IPS DF 19.7 (cell line): Measurements from ENCODE around the gene PPM1F.
"Not testable (repeated sequence)": the region's sequence is repeated elsewhere in the genome, so short reads cannot be mapped to it uniquely, and the experiment has no call there.

Experiments used
- DNase-seq: peaks from one replicate; pipeline ENCODE4 v3.0.0-alpha.2; 2013; ENCODE audit warnings: low read depth, low spot score

Gene PPM1F

DNA sequence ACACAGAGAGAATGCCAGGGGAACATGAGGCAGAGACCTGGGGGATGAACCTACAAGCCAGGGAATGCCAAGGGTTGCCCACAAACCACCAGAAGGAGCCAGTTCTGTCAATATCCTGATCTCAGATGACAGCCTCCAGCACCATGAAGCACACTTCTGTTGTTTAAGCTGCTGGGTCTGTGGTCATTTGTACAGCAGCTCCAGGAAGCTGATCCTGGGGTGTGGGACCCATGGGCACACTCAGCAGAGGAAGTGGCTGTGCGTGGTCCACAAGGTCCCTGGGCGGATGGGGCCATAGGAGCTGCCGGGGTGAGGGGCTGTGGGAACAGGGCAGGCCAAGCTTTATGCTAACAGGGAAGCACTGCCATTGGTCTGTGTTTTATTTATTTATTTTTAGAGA lies 12.1 kb downstream of the PPM1F start:
- DNase-seq, result no peak

DNA sequence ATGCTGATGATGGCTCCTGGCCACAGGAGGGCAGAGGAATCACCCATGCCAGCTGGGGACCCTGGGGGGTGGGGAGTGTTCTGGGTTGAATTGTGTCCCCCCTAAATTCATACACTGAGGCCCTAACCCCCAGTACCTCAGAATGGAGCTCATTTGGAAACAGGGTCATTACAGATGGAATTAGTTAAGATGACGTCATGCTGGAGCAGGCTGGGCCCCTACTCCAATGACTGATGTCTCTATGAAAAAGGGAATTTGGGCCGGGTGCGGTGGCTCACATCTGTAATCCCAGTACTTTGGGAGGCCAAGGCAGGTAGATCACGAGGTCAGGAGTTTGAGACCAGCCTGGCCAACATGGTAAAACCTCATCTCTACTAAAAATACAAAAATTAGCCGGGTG lies 12.7 kb downstream of the PPM1F start:
- DNase-seq, result not testable (repeated sequence)

DNA sequence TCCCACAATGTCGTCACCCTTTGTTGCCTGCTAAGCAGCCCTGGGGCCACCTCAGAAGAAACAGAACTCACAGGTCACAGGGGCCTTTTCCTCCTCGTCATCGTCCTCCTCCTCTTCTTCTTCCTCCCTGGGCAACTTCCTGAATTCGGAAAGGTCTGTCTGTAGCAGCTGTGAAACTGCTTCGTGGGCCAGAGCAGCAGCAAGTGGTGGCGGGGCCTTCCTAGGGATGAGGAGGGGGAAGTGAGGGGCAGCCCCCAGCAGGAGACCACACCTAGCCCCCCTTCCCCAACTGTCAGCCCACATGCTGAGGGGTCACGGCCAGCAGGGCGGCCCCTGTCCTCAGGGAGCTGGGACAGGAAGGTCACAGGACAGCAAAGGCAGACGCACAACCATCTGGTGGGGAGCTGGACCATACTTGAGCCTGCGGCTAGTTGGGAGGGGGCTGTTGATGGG lies 13.2 kb downstream of the PPM1F start:
- DNase-seq, result no peak

DNA sequence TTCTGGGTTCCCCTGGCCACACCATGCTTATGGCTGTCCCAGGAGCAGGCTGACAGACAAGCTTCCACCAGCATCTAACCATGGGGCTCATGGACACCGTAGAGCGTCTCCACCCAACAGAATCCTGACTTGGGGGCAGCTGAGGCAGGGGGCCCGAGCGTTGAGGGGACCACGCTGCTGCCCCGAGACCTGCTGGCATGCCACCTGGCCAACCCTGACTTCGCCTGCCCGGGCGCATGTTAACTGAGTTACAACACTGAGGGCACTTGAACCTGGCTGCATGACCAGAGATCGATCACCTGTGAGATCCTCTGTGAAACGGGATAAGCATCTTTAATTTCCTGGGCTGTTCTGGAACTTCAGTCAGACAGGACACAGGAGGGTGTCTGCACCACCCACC lies 13.7 kb downstream of the PPM1F start:
- no peak for DNase-seq

DNA sequence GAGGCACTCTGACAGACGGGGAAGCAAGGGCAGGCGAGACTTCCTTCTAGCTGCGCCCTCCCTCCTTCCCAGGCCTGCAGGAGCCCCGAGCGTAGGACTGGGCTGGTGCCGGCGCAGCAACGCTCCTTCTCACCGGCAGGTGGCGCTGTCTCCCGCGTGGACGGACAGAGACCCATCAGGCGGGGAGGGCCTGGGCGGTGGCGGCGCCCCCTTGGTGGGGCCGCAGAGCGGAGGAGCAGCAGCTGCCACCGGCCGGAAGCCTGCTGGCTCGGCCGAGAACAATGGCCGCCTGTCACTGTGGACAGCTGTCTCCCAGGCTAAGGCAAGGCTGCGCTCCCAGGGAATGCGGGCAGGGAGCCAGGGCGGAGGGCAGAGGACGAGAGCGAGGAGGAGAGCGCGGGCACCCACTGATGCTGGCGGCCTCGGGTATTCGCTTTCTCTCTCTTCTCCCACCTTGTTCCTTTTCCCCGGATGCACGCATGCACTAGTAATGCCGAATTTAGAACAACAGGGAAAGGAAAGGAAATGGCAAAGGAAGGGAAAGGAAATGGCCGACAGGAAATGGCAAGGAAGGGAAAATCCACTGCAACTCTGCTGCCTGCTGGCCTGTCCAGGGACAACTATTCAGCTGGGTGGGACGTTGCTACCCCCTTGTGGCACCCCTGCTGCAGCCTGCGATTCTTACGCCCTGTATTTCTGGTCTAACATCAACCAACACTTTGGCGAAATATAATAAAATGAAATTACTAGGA lies 14.4 kb downstream of the PPM1F start:
- no peak for DNase-seq

DNA sequence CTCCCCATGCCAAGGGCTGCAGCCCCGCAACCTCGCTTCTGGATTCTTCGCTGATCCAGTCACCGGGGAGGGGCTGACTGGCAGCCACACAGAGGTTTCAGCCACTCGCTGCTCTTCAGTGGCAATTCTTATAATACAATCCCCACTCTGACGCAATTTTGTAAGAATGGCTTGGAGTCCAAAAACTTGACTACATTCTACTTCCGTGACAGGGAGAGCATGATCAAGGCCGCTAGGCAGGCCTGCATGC lies 14.9 kb downstream of the PPM1F start:
- DNase-seq, result no peak

DNA sequence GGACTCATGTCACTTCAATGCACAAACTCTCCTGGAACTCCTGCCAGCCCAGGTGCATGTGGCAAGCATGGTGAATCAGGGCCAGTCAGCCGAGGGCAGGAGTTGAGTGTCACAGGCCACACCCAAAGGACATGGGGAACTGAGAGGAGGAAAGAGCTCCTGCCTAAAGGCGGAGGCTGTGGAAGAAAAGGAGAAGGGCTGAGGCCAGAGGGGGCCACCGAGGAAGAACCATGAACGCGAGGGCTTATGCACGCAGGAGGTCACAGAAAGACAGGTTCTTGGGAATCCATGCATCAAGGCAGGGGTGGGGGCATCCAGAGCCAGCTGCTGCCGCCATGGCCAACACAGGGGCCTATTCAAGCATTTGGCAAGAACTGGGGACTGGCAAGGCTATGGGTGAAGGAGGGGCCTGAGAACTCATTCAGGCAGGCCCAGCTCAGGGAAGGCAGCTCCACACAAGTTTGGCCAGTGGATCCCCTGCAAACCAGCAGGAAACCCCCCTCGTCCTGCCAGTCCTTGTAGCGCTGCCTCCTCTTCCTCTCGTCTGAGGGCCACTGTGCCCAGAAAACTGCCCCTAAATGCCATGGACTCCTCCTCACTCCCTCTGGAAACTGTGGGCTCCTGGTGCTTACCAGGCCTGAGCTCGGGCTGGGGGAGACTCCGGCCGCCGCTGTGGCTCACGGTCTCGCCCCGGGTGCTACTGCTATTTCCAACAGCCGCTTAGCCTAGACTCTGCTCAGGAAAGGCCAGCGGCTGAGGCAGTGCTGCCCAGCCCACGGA lies 15.4 kb downstream of the PPM1F start:
- no peak for DNase-seq

DNA sequence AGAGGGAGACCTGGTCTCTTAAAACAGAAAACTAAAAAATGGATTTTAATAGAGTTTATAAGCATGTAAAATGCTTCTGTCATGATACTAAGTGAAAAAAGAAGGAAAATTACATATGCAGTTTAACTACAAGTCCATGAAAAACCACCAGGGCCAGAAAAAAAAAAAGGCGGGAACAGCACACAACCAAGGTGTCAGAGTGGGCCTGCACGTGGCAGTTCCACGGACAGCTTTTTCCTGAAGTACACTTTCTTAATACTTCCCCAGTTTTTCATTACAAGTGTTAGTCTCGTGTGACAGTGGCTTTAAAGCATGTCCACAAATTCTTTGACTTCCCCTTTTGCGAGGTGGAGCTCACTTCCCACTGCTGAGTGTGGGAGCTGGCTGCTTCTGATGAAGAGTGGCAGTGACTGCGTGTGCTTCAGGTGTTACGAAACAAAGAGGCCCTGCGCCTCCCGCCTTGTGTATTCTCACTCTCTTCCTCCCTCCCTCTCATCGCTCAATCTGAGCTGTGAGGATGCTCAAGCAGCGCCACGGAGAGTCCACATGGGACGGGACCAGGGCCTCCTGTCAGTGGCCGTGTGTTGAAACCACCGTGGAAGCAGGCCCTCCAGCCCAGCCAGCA lies 16.4 kb downstream of the PPM1F start:
- no peak for DNase-seq

DNA sequence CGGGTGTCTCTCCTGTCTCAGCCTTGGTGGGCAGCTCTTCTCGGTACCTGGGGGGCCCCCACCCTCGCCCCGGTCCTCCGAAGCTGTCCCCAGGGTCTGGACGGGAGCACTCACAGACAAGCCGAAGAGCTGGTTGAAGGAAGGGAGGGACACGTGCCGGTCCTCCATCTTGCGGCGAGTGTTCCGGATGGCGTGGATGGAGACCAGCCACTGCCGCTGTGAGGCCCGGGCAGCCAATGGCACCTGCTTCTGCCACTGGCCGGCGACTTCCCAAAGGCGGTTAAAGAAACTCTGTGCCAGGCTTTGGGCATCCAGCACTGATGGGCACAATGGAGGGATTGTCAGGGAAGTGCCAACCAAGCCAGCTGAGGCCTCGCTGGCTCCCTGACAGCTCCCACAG lies 18.7 kb downstream of the PPM1F start:
- DNase-seq, result no peak

DNA sequence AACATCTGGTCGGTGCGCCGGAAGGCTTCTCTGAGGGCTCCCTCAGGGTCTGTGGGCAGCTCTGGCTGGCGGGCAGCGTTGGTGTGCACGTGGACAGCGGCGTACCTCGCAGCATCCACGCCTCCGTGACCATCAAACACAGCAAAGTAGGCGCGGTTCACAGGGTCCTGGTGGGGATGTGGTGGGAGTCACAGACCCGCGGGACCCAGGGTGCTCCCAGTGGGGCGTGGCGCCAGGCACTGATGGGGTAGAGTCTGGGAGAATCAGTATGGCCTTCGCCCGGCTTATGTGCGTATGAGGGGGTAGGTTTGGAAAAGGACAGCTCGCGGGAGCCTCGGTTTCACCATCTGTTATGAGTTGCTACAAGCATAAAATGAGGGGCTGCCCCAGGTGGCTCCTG lies 19.2 kb downstream of the PPM1F start:
- DNase-seq, result no peak

DNA sequence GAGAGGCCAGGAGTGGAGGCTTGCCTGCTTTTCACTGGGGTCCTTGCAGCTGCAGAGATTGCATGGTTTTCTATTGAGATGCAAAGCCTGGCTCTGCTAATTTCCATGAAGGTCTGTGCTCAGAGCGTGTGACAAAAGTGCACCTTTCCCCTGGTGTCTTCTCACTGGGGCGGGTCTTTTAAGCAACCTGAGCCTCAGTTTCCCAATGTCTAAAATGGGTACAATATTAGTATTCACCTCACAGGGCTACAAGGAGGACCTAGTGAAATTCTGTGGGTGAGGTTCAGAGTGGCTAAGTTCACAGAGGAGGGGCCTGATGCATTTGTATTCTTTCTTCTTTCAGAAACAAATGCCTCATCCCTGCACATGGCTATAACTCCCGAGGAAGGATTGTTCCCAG lies 20.3 kb downstream of the PPM1F start:
- DNase-seq, result no peak

DNA sequence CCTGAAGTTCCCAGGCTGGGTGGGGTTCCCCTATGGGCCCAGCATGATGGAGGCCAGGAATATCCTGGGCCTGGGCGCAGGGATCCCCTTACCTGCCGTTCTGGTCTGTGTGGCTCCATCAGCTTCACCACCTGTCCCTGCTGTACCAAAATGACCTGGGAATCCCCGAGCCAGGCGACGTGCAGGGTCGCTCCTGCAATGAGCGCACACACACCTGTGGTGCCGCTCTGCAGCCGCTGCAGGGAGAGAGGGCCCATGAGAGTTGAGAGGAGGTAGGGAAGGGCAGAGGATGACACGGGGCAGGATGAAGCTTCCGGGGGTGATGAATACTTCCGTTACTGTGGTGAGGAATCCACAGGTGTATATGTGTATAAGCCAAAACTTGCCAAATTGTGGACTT lies 21.6 kb downstream of the PPM1F start:
- DNase-seq, result no peak

DNA sequence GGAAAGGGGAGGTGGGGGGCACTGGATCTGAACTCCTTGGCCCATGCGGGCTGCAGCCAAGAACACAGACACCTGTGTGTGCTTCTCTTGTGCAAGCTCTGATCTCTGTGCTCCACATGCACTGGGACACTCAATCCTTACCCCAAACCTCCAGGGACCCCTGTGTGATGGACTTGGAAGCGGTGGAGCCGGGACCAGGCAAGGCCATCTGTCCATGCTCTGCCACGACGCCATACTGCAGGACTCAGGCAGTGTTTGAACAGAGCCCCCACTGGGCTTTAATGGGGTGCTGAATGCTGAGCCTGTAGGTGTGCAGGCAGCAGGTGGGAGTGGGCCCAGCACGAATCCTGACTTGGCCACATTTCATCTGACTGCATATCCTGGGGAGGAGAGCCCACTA lies 23.4 kb downstream of the PPM1F start:
- DNase-seq, result no peak

DNA sequence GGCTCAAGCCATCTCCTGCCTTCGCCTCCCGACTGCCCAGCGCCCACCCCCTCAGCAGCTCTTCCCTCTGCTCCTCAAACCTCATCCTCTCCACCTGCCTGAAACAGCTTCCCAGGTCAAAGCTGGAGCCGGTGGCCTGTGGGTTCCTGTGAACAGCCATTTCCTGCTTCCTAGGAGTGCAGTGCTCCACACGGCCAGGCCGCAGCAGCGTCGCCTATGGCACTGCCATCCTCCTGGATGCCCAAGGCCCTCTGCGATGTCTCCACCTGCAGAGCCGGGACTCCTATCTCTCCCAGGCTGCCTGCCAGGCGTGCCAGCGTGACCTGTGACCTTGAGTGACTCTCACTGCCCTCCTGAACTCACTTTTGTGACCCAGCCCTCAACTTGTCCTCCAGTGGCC lies 24.6 kb downstream of the PPM1F start:
- DNase-seq, result no peak

DNA sequence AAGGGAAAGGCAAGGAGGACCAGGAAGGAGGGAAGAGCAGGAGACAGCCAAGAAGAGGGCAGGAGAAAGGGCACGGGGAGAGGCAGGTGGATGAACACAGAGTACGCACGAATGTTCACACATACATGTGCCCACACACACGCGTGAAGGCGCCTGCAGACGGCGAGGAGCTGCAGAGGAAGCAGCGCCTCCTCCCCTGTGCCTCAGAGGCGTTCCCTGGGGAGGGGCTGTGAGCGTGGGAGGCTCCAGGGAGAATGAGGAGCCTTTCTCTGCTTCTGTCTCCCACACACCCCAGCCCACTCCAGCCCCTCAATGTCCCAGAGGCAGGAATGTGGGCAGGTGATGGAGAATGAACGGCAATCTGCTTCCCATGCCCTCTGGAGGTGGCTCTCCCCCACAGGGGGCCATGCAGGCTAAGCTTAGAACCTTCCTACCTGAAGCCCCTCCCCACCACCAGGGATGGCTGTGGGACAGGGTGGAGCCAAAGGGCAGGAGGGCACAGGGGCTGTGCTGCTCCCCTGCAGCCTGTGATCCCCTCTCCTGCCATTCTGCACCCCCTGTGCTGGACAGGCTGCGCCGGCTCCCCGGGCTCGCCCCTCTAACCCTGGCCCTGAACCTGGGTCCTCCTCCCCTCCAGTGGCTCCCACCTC lies 25.3 kb downstream of the PPM1F start:
- DNase-seq, result no peak

DNA sequence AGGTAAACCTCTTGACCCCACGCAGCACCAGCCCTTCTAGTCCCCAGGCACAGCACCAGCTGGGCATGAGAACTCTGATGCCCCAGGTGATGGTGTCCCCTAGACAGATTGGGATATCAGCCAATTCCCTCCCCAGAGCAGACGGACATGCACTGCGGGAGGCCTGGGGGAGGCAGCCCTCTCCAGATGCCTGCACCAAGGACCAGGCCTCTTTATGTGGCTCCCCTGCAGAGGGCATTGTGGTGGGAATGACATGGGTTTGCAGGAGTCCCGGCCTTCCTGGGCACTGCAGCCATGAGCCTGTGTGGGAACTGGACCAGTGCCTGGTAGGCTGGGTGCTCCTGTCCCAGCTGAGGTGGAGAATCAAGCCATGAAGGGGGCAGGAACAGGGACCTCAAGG lies 25.9 kb downstream of the PPM1F start:
- DNase-seq, result no peak

DNA sequence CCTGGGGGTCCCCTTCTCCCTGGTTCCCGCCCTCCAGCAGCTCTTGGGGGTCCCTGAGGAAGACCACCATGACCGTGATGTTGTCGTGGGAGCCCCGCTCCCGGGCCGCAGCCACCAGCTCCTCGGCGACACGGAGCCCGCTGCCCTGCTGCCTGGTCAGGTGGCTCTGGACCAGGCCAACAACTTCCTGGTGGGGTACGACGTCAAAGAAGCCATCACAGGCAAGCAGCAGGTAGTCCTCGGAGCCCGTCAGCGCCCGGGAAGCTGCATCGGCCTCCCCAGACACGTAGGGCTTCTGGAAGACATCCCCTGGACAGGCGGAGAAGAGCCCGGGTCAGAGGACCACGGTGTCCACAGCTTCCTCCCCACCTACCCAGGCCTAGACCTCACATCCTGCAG lies 29.5 kb downstream of the PPM1F start:
- DNase-seq, result no peak

DNA sequence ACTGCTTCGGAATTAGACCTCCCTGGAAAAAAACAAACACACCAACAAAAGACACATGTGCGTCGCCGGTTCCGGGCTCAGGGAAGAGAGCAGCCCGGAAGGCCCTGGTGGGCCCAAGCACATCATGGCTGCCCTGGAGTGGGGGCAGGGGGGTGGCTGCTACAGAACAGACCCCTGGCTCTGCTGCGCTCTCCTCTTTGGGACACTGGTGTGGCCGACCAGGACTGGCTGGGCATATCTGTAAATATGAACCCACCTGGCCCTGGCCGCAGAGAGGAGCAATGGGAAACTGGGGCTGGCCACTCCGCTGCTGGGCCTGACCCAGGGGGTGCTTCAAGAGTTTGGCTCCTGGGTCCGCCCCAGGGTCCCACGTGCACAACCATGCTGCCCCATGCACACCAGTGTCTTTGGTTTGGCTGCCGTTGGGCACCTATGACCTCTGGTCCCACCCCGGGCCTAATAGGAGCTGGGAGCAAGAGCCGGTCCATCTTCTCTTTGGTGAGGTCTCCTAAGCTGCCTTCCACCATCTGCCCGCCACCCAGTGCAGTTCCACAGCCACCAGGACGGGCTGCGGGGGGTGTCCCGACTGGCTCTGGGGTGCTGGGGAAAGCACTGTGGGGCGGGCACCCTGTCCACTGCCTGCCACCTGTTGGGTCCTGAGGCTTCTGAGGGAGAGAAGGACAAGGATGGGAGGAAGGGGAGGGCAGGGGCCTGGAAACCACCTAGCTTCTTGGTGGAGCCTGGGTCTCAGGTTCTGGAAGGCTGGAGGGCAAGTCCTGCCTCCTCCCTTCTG lies 30.1 kb downstream of the PPM1F start:
- no peak for DNase-seq

DNA sequence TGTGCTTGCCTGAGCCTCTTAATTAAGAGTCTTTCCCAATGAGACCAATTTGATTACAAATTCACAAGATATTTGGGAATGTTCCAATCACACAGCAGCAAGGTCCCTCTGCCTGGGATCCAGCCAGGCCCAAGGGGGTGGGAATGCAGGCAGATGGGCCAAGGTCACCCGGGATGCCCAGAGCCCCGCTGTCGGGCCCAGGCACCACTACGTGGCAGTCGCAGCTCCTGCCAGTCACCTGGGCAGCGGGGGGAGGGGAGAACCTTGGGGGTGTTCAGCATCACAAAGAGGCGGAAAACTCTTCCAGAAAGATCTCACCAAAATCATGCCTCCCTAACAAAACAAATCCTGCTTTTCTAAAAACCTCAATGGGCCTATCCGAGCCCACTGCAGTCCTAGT lies 30.9 kb downstream of the PPM1F start:
- no peak for DNase-seq

DNA sequence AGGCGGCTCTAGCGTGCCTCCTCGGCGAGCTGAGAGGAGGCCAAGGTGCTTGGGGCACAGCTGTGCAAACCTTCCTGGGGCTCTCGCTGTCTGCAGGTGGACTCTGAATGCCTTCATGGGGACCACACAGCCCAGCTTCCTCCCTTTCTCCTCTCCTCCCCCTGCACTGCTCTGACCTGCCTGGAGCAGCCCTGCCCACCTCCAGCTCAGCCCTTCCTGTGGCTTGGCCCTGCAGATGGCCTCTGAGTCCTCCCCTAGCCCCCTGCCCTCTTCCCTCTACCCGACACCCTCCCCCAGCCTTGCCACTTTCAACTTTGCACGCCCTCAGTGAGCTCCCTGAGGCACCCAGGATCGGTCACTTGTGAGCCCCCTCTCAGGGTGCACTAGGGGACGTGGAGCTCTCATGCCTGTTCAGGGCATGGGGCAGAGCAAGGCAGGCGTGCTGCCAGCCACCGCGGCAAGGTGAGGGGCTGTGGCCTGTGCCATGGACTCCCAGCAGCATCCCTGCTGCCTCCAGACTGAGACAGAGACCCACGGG lies 31.4 kb downstream of the PPM1F start:
- no peak for DNase-seq

DNA sequence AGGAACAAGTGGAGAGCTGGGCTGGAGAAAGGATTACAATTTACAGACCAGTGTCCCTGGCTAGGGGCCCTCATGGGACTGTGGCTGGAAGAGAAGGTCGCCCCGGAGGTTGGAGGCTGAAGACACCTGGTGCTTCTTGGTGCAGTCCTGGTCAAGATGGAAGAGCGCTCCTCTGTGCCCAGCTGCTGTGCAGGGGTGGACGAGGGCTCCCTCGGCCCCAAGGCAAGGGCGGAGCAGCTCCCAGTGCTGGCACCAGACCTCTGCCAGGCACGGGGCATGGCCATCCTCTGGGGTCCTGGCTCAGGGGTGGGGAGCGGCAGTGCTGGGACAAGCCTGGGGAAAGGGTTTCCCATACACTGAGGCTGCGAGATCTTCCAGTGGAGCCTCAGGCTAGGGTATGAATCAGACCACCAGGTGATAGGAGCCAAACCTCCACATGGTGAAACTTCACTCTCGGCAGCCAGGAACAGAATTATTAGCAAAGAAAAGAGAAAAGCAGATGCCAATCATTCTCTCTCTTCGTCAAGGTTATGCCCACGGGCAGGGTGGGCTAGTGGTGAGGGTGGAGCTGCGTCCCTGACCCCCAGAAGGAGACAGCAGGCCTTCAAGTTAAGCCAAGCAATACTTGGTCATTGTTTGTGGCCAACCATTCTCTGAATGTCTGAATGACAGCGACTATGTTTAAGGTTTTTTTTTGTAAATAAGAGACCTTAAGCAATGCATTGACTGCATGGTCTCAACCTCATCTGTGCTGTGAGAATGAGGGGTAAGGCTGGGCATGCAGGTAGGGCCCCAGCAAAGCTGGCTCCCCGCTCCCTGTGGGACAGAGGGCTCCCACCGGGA lies 32.1 kb downstream of the PPM1F start:
- no peak for DNase-seq
